Limb (tissue), 2 donors: Measurements from ENCODE around the gene CCSER1.
"Not testable (repeated sequence)": the region's sequence is repeated elsewhere in the genome, so short reads cannot be mapped to it uniquely, and the experiment has no call there.

Source experiments
- DNase-seq, 2 donors: peaks; one replicate each; pipeline ENCODE4 v3.0.0-alpha.2; 2016; ENCODE audit errors: extremely low spot score in 2 of 2

The CCSER1 gene

DNA sequence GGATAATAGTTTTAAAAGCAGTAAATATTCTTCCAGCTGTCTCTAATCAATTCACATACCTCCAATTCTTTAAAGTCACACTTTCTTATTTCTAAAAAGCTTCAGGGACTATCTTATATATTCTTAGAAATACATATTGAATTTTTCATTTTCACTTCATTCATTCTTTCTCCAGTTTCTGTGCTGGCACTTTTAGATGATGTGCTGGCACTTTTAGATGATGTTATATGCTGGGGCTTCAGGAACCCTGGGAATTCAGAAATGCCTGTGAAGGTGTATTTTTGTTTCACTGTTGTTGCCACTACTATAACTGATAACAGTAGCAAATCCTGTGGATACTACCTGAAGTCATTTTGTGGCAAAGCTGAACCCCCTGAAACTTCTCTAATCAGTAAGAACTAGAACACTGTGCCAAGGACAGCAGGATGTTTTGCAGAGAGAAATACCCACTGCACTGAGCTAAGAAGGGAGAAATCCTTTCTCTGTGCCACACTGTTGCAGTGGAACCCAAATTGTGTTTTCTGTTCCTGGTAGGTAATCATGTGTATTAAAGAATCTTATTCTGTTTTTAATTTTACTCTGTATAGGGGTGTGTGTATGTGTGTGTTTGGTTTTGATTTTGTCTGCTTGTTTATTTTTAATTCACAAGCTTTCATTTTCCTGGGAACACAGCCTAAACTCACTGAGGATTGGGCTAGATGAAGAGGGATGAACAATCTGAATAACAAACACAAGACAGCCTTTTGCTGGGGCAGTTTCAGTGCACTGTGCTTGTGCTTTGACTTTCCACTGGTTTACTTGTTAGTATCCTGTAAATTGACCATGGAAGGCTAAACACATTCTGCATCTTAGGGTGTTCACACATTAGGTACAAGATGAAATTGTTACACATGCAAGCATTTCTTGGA lies 898.3 kb downstream of the CCSER1 start:
- no peak for DNase-seq

DNA sequence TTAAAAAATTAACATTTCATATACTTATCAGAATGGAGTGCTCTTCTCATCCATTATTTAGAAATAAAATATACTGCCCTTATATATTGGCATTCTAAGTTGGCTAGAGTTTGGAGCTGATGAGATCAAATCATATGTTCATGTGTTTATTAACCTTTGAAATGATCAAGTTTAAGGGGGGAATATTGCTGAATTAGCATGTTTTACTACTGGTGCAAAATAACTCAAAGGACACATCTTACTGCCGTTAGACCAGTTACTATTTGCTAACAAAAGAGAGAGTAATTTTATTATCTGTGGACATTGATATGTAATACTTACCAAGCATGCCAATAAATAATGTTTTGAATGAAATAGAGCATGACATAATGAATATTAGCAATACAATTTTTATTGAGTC lies 901.0 kb downstream of the CCSER1 start:
- no peak for DNase-seq

DNA sequence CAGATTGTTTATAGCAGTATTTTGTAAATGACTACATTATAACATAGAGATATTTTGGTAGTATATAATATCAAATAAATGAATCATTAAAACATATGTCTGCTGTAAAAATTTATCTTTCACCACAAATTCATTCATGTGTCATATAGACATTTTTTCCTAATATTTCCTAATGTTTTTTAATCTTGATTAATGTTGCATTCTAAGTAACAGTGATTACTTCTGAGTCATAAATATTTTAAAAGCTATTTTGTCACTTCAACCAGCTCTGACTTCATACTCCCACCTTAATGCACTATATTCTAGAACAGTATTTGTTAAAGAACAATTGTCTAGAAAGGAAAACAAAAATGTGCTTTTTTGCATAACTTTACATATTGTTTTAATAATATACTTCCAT lies 904.6 kb downstream of the CCSER1 start:
- DNase-seq = no peak

DNA sequence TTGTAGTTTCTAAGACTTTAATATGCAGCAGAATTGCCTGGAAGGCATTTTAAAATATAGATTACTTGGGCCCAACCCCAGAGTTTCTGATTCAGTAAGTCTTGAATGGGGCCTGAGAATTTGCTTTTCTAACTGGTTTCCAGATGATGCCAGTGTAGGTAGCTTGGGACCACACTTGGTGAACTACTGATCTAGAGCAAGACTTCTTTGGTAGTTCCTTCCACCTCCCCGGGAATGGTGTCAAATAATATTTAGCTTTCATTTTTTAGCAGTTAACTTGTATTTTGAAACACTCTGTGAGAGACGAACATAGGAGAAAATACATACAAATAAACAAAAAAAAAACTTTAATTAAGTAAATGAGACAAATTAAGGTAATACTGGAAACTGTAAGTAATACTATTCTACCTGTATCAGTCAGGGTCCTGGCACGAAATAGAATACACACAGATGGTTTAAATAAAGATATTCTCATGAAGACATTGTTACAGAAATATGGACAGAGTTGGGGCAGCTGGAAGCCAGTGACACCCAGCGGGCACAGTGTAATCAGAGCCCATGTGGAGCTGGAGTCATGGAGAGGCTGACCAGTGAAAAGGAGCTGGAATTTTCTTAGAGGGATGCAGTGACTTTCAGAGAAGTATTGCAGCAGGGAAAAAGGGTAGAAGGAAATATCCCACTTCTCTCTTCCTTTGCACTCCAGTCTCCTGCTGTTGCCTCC lies 905.7 kb downstream of the CCSER1 start:
- no peak for DNase-seq

DNA sequence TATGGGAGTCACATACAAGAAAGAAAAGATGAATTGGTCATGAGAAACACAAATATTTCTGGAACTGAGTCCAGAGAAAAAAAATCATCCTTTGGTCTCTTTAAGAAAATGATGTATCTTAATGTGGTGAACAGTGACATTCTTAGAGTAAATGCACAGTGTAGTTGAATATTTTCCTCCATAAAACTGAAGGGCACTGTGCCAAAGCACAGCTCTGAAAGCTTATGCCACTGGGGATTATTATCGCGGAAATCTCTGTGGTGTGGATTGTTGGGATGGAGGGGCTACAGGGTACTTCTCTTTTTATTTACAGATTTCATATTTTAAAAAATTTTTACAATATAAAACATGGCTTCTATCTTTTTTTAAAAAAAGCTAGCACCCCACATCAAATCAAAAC lies 908.1 kb downstream of the CCSER1 start:
- DNase-seq = no peak

DNA sequence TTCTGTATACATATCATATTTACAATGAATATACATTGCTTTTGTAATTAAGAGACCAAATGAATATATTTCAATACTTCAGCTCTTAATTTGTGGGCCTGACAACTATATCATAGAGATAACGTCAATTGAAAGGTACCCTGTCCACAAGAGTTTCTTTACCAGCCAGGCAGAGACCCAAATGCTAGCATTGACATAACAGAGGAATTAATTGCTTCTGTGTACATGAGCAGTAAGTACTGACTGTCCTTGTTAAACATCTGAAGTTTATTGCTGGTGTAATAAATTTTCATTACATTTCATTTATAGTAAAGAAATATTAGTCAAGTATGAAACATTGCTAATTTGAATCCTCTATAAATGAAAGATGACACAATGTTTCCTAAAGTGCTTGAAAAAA lies 910.8 kb downstream of the CCSER1 start:
- no peak for DNase-seq

DNA sequence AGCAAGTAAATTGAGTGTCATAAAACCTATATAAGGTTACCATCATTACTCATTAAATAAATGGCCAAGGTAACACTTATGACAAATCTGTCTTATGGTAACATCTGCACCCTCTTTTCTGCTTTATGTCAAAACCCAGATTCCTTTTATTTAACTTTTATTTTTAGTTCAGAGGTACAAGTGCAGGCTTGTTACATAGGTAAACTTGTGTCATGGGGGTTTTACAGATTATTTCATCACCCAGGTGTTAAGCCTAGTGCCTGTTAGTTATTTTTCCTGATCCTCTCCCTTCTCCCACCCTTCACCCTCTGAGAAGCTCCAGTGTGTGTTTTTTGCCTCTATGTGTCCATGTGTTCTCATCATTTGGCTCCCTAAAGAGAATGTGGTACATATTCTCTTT lies 930.7 kb downstream of the CCSER1 start:
- DNase-seq = no peak

DNA sequence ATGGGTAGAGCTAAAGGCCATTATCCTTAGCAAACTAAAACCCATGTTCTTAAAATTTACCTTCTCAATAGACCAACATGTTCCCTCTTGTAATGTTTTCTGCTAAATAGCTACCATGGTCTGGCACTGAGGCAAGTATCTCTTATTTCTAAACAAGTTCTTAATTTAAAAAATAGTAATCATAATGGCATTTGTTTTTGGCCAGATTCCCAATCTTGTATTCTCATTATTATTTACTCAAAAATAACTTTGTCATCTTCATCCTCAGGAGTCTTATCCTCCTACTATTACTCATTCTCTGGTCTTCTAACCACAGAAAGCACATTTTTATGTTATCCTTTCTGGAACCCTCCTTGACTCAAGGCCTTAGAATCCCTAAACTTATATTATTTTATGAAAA lies 931.2 kb downstream of the CCSER1 start:
- no peak for DNase-seq

DNA sequence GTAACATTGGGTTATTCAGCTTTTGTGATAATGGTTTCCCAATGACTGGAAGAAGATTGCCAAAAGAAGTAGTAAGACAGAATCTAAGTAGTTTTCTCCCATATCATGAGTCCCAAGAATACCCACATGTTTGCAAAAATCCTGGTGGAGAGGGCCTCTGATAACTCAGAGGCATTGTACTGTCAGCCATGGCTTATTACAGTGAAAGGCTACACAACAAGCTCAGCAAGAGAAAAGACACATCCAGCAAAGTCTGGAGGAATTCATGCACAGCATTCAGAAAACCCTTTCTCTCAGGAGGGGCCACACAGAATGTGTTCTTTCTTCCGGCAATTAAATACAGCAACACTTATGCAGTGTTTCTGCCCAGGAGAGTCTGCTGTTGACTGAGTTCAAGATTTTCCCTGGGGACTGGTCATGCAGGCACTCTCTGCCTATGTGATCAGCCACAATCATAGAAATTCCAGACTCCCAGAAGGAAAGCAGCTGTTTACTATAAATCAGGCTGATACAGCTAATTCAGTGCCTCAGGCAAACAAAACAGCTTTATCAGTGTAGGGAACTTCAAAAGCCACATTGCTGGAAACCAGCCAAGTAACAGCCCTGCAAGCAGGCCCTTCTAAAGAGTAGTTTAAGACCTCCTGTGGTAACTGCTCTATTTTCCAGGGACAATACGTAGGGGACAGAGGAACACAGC lies 937.1 kb downstream of the CCSER1 start:
- peak; percentile 64 to 85 for DNase-seq

DNA sequence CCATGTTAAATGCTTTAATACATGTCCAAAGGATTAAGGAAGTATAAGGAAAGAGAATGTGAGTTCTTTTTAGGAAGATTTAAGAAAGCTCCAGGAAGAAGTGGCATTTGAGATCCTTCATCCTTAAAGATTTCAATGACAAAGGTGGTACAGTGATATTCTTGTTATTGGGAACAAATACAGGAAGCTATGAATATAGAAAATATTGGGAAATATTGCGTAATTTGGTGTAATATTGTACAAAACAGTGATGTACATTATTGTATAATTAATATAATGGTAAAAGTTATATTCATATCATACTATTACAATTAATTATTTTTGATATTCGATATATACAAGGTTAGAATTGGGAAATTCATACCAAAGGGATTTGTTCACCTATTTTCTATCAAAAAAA lies 937.9 kb downstream of the CCSER1 start:
- no peak for DNase-seq

DNA sequence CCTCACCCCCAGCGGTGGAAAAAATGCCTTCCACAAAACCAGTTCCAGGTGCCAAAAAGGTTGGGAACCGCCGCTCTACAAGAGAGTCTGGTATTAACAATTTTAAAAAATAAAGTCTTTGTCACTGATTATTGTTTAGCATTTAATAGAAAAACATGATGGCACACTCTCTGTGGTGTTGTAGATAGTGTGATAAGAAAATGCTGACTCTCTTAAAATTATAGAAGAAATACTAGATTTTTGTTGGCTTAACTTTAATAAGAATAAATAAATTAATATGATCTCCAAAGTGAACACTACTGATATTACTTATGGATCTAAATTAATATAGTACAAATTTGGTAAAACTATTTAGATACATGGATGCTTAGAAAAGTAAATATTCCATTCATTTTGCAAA lies 943.5 kb downstream of the CCSER1 start:
- DNase-seq = no peak

DNA sequence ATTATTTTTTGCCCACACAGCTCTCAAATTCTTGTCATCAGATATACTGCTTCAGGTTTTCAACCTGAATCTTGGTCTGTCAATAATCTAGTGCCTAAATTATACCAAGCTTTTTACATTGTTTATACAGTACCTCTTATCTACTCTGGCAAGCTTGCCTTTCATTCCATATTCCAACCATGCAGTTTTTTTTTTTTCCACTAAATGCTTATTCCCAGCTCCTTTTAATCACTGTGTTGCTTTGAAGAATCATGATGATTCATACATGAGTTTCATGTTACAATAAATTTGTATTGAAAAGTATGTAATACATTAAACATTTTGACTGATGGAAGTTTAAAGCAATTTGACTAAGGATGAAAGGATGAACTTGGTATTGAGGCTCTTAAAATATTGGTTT lies 949.0 kb downstream of the CCSER1 start:
- no peak for DNase-seq

DNA sequence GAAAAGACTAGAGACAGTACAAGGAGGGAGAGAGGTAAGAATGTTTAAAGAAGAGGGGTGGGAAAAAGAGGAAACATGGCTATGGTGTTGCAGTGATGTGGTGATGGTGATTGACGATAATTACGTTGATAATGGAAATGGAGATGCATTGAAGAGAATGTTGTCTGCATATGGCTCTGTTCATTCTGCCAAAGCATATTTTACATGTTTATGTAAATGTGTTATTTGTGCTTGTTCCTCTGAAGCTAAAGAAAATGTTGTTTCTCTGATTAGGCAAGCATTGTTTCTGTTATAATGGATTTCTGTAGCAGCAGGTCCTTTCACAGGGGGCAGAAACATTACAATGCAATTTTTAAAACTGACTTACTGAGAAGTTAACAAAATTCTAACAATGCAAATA lies 958.8 kb downstream of the CCSER1 start:
- no peak for DNase-seq

DNA sequence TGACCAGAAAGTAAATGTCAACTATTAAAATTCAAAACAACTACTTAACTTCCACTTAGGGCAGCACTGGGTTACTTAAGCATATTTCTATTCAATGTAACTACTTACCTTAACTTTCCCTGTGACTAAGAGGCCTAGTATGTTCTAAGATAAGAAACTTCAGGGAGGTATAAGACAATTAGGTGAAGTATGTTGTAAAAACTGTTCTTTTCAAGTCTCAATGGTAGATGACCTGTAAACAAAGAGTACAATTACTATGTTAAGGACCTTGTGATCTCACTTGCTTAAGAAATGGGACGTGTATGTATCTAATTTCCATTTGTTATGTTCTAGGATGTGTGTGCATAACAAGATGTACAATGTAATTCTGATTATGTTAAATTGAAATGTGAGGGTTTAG lies 960.5 kb downstream of the CCSER1 start:
- DNase-seq = no peak

DNA sequence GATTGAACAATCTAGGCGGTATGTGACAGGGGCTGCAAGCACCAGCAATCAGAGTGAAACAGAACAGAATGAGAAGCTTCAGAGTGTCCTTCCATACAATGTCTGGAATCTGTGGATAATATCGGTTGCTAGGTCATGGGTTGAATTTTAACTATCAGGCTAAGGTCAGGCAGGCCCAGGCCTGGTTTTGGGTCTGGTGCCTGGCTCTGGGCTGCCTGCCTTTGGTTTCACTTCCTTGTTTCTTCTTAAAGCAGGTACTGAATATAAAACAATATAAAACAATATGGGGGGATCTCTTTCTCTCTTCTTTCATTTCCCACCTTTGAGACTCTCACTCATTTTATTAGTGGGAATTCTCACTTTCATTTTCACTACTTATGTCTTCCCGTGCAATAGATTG lies 962.0 kb downstream of the CCSER1 start:
- DNase-seq = no peak

DNA sequence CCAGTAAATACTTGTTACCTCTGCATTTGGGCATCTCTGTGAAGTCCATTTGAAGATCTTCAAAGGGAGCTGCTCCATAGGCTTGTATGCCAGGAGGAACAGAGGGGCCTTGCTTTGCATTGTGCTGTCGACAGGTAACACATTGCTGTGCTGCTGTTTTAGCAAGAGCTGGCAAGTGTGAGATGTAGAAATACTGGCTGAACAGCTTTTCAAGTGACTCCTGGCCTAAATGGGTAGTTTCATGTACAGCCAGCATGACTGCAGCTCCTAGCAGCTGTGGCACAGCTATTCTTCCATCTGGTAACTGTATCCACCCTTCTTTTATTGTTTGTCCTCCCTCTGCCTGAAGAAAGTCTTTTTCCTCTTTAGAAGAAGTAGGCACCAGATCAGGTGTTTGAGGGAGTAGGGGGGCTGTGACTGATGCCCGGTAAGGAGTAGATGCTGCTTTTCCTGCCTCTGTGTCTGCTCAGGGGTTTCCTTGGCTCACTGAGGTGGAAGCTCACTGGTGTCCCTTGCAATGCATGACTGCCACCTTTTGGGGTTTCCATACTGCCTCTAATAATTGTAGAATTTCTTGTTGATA lies 965.3 kb downstream of the CCSER1 start:
- no peak for DNase-seq

DNA sequence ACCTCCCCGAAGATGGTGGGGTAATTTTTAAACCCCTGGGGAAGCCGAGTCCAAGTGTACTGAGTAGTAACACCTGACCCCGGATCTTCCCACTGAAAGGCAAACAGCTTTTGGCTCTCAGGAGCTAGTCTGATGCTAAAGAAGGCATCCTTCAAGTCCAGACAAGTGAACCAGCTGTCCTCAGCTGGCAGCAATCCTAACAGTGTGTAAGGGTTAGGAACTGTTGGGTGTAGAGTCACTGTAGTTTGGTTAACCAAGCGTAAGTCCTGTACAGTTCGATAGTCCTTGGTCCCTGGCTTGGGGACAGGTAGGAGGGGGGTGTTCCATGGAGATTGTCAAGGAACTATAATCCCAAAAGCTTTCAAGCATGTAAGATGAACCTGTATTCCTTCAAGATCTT lies 967.0 kb downstream of the CCSER1 start:
- DNase-seq = not testable (repeated sequence)

DNA sequence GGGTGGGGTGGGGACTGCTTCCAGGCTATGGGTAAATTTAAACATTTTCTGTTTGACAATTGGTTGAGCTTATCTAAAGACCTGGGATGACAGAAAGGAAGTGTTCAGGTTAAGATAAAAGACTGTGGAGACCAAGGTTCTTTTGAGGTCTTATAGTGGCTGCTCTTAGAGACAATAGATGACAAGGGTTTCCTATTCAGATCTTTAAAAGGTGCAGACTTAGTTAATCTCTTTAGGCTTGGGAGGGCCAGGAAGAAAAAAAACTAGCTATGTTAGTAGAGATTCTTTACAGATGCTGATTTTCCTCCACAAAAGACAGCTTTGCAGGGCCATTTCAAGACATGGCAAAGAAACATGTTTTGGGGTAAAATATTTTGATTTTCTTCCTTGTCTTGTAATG lies 972.5 kb downstream of the CCSER1 start:
- DNase-seq = no peak

DNA sequence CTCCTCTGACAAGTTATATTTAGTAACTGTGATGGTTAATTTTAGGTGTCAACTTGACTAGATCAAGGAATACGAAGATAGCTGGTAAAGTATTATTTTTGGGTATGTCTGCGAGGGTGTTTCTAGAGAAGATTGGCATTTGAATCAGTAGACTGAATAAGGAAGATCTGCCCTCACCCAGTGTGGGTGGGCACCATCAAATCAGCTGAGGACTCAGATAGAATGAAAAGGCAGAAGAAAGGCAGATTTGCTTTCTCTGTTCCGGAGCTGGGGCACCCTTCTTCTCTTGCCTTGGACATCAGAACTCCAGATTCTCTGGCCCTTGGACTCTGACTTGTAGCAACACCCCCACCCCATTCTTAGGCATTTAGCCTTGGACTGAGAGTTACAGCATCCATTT lies 981.6 kb downstream of the CCSER1 start:
- no peak for DNase-seq

DNA sequence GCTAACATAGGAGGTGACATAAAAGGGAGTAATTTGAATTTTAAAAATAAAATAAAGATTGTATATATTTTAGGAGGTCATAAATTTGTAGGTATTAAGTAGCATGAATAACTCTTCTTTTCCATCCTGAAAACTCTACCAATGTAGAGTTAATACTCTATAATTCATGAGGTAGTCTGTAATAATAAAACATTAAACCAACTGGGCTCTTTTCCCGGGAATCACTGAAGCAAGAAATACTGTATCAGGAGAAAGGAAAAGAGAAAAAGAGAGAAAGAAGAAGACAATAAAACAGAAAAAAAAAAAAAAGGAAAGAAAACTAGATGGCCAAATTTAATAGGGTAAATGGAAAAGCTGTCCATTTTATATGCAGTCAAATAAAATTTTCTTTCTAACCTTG lies 984.4 kb downstream of the CCSER1 start:
- no peak for DNase-seq

DNA sequence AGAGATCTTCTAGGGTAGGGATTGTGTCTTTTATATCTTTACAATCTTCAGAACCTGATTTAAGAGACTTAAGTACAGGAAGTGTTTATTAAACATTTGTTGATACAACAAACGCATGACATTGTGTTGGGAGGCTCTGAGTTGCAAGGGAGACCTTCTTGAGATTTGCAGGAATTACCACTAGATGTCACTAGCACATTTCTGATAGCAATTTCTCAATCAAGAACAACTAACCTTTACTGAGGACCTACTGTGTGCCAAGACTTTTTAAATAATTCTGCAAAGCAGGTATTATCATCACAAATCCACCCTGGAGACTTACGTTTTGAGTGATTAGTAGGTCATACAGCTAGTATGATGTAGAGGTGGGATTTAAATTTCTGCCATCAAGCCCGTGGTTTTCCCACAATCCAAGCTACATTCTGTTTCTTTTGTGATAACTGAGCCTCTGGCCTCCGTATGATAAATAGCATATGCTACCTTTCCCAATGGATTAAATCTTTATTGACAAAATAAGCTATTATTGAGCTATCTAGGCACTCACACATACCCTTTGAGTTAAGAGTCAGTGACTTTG lies 986.0 kb downstream of the CCSER1 start:
- peak in 1 of 2 donors; percentile 24 for DNase-seq

DNA sequence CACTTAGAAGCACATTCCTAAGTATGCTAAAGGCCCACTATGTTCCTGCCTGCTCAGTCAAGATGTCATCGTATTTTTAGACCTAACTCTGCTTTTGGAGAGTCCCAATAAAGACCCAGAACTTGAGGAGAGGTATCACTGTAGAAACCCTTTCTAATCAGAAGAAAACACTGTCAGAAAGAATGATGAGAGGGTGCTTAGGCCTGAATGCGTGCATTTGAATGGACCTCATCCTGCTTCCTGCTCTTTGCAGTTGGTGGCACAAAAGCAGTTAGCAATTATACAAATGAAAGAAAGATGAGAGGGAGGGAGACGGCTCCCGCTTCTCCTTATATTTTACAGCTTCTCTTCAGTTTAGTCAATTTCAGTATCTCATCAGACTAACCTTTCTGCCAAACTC lies 987.2 kb downstream of the CCSER1 start:
- DNase-seq = no peak
